Naive B cell (primary cell): ENCODE data around the gene KCNJ3. TPM values are rescaled to one million over a fixed set of nuclear protein-coding genes. Genes with fewer than 3 reads are reported as not detected.

ENCODE experiments used
- ATAC-seq, 2 donors: fragments of 150-1000 bp; cut with Tn5 transposase; 2 replicates each; pipeline ENCODE4 v1.10.0; 2021; ENCODE audit warnings: low read depth in 2 of 2, mild to moderate bottlenecking in 2 of 2, moderate library complexity in 2 of 2
- DNase-seq: peaks from one replicate; pipeline ENCODE4 v3.0.0; 2022
- H3K27ac Mint-ChIP-seq, 6 donors: one replicate each; pipeline ENCODE4 v1.8.0; 2020 to 2022; ENCODE audit warnings: mild to moderate bottlenecking in 6 of 6, mixed read lengths in 6 of 6, moderate library complexity in 5 of 6, inconsistent platforms in 2 of 6
- H3K27me3 Mint-ChIP-seq, 3 donors: one replicate each; pipeline ENCODE4 v1.8.0; 2021 to 2022; ENCODE audit warnings: mixed read lengths in 3 of 3, mild to moderate bottlenecking in 1 of 3
- H3K36me3 Mint-ChIP-seq, 2 donors: one replicate each; pipeline ENCODE4 v1.8.0; 2020 to 2022; ENCODE audit warnings: mixed read lengths in 2 of 2, inconsistent platforms in 1 of 2, mild to moderate bottlenecking in 1 of 2
- H3K4me1 Mint-ChIP-seq, 3 donors: one replicate each; pipeline ENCODE4 v1.8.0; 2020 to 2022; ENCODE audit warnings: mixed read lengths in 3 of 3, inconsistent platforms in 1 of 3, mild to moderate bottlenecking in 1 of 3, moderate library complexity in 1 of 3
- H3K4me3 Mint-ChIP-seq, 8 donors: one replicate each; pipeline ENCODE4 v1.8.0; 2020 to 2022; ENCODE audit warnings: mild to moderate bottlenecking in 8 of 8, mixed read lengths in 8 of 8, moderate library complexity in 8 of 8, inconsistent platforms in 2 of 8
- H3K9me3 Mint-ChIP-seq, 7 donors: one replicate each; pipeline ENCODE4 v1.8.0; 2020 to 2022; ENCODE audit warnings: mixed read lengths in 7 of 7, mild to moderate bottlenecking in 5 of 7, inconsistent platforms in 2 of 7, moderate library complexity in 1 of 7
- polyA plus RNA-seq, 6 donors: library from polyadenylated mRNA; unstranded; fragments of 300-500 nt; fragmentation: Illumina TruSeq; gene quantifications; one replicate each; pipeline ENCODE4 v1.2.3, GENCODE V29; 2021; ENCODE audit warnings: low read depth in 6 of 6

KCNJ3 gene
- polyA plus RNA-seq, 6 donors from 2014 or later = not detected

GRCh38 chr2:154713675-154714074 lies 15.2 kb downstream of the KCNJ3 start:
- peaks cover 0 to 2% (median 0%) of the 10 kb centered on the region in 7 donors for H3K9me3 Mint-ChIP-seq
- no peaks in the 10 kb centered on the region for H3K36me3 Mint-ChIP-seq
- DNase-seq (no peak), ATAC-seq (no peak)
- H3K27ac Mint-ChIP-seq = no peak overlapping the region
- H3K27me3 Mint-ChIP-seq = no peaks in the 10 kb centered on the region
- no peak overlapping the region for H3K4me3 Mint-ChIP-seq
- H3K4me1 Mint-ChIP-seq = no peaks in the 10 kb centered on the region

- ATAC-seq (no peak), DNase-seq (no peak)
- Mint-ChIP-seq H3K4me3 (no peak overlapping the region), H3K36me3 (no peaks in the 10 kb centered on the region), H3K27me3 (no peaks in the 10 kb centered on the region), H3K27ac (no peak overlapping the region), H3K4me1 (no peaks in the 10 kb centered on the region), H3K9me3 (peaks cover 0 to 1% (median 0%) of the 10 kb centered on the region in 7 donors)
These were observed 22.2 kb downstream of the KCNJ3 start for GRCh38 chr2:154720651-154721050.

GRCh38 chr2:154724194-154724797 lies 25.8 kb downstream of the KCNJ3 start:
- Mint-ChIP-seq H3K36me3 (no peaks in the 10 kb centered on the region), H3K9me3 (peaks cover 0 to 4% (median 0%) of the 10 kb centered on the region in 7 donors), H3K27me3 (no peaks in the 10 kb centered on the region), H3K4me1 (no peaks in the 10 kb centered on the region), H3K27ac (no peak overlapping the region), H3K4me3 (no peak overlapping the region)
- no peak for DNase-seq
- no peak for ATAC-seq

GRCh38 chr2:154740361-154740760 lies 41.9 kb downstream of the KCNJ3 start:
- no peaks in the 10 kb centered on the region for H3K27me3 Mint-ChIP-seq
- no peaks in the 10 kb centered on the region for H3K36me3 Mint-ChIP-seq
- no peak for ATAC-seq
- H3K27ac Mint-ChIP-seq = no peak overlapping the region
- peaks cover 0 to 8% (median 5%) of the 10 kb centered on the region in 7 donors for H3K9me3 Mint-ChIP-seq
- DNase-seq = no peak
- no peaks in the 10 kb centered on the region for H3K4me1 Mint-ChIP-seq
- H3K4me3 Mint-ChIP-seq = no peak overlapping the region

- Mint-ChIP-seq H3K36me3 (no peaks in the 10 kb centered on the region), H3K27ac (no peak overlapping the region), H3K27me3 (no peaks in the 10 kb centered on the region), H3K4me1 (no peaks in the 10 kb centered on the region), H3K4me3 (no peak overlapping the region), H3K9me3 (peaks cover 0 to 1% (median 0%) of the 10 kb centered on the region in 7 donors)
- DNase-seq (no peak), ATAC-seq (no peak)
These were observed 60.4 kb downstream of the KCNJ3 start for GRCh38 chr2:154758871-154759270.

GRCh38 chr2:154762638-154763037 lies 64.1 kb downstream of the KCNJ3 start:
- Mint-ChIP-seq H3K27ac (no peak overlapping the region), H3K27me3 (no peaks in the 10 kb centered on the region), H3K4me3 (no peak overlapping the region), H3K9me3 (peaks cover 0 to 2% (median 0%) of the 10 kb centered on the region in 7 donors), H3K36me3 (no peaks in the 10 kb centered on the region), H3K4me1 (no peaks in the 10 kb centered on the region)
- ATAC-seq (no peak), DNase-seq (no peak)

GRCh38 chr2:154771664-154772284 lies 73.3 kb downstream of the KCNJ3 start:
- Mint-ChIP-seq H3K4me1 (no peaks in the 10 kb centered on the region), H3K27ac (no peak overlapping the region), H3K4me3 (no peak overlapping the region), H3K9me3 (peaks cover 0 to 4% (median 0%) of the 10 kb centered on the region in 7 donors), H3K27me3 (no peaks in the 10 kb centered on the region), H3K36me3 (no peaks in the 10 kb centered on the region)
- ATAC-seq (no peak), DNase-seq (no peak)

- Mint-ChIP-seq H3K27me3 (no peaks in the 10 kb centered on the region), H3K4me3 (no peak overlapping the region), H3K27ac (peak overlapping the region in 1 of 6 donors; percentile 30), H3K9me3 (peaks cover 0 to 3% (median 0%) of the 10 kb centered on the region in 7 donors), H3K4me1 (no peaks in the 10 kb centered on the region), H3K36me3 (no peaks in the 10 kb centered on the region)
- no peak for DNase-seq
- no peak for ATAC-seq
These were observed 78.3 kb downstream of the KCNJ3 start for GRCh38 chr2:154776825-154777224.

- Mint-ChIP-seq H3K4me3 (no peak overlapping the region), H3K27ac (no peak overlapping the region), H3K9me3 (peaks cover 0 to 17% (median 3%) of the 10 kb centered on the region in 7 donors), H3K36me3 (no peaks in the 10 kb centered on the region), H3K27me3 (no peaks in the 10 kb centered on the region), H3K4me1 (no peaks in the 10 kb centered on the region)
- DNase-seq (no peak), ATAC-seq (no peak)
These were observed 95.9 kb downstream of the KCNJ3 start for GRCh38 chr2:154794406-154794805.

- DNase-seq (no peak), ATAC-seq (no peak)
- Mint-ChIP-seq H3K36me3 (no peaks in the 10 kb centered on the region), H3K27me3 (no peaks in the 10 kb centered on the region), H3K9me3 (peaks cover 0 to 20% (median 2%) of the 10 kb centered on the region in 7 donors), H3K4me1 (no peaks in the 10 kb centered on the region), H3K27ac (no peak overlapping the region), H3K4me3 (no peak overlapping the region)
These were observed 97.2 kb downstream of the KCNJ3 start for GRCh38 chr2:154795651-154796050.

- ATAC-seq = no peak
- H3K27ac Mint-ChIP-seq = no peak overlapping the region
These were observed 106.0 kb downstream of the KCNJ3 start for GRCh38 chr2:154804451-154804850.

GRCh38 chr2:154813636-154814035 lies 115.1 kb downstream of the KCNJ3 start:
- Mint-ChIP-seq H3K27ac (no peak overlapping the region), H3K9me3 (peaks cover 0 to 4% (median 0%) of the 10 kb centered on the region in 7 donors), H3K36me3 (no peaks in the 10 kb centered on the region), H3K27me3 (no peaks in the 10 kb centered on the region), H3K4me3 (no peak overlapping the region), H3K4me1 (no peaks in the 10 kb centered on the region)
- ATAC-seq = no peak
- no peak for DNase-seq

More at GRCh38 chr2:154804451-154804850, 106.0 kb downstream of the KCNJ3 start:
- Mint-ChIP-seq H3K4me3 (no peak overlapping the region), H3K4me1 (no peaks in the 10 kb centered on the region), H3K9me3 (peaks cover 0 to 6% (median 0%) of the 10 kb centered on the region in 7 donors), H3K36me3 (no peaks in the 10 kb centered on the region), H3K27me3 (no peaks in the 10 kb centered on the region)
- DNase-seq = no peak

- Mint-ChIP-seq H3K4me3 (no peak overlapping the region), H3K36me3 (no peaks in the 10 kb centered on the region), H3K4me1 (no peaks in the 10 kb centered on the region), H3K27ac (no peak overlapping the region), H3K27me3 (no peaks in the 10 kb centered on the region), H3K9me3 (peaks cover 0 to 4% (median 0%) of the 10 kb centered on the region in 7 donors)
- ATAC-seq (no peak), DNase-seq (no peak)
These were observed 116.4 kb downstream of the KCNJ3 start for GRCh38 chr2:154814856-154815255.

- Mint-ChIP-seq H3K4me1 (no peaks in the 10 kb centered on the region), H3K27ac (no peak overlapping the region), H3K36me3 (no peaks in the 10 kb centered on the region), H3K9me3 (peaks cover 0 to 4% (median 0%) of the 10 kb centered on the region in 7 donors), H3K27me3 (no peaks in the 10 kb centered on the region), H3K4me3 (no peak overlapping the region)
- DNase-seq (no peak), ATAC-seq (no peak)
These were observed 126.9 kb downstream of the KCNJ3 start for GRCh38 chr2:154825358-154825757.
